Activated gamma-delta T cell treated with anti-CD3 and anti-CD28 coated beads, Interleukin-2, amount 50 U/mL, for 16 hours (primary cell): ENCODE measurements around the gene TNRC6C.
"Not testable (repeated sequence)": the region's sequence is repeated elsewhere in the genome, so short reads cannot be mapped to it uniquely, and the experiment has no call there.

ENCODE experiments used
- DNase-seq: peaks from one replicate; pipeline ENCODE4 v3.0.0-alpha.2; 2020; ENCODE audit warnings: low read depth

Gene TNRC6C

GRCh38 chr17:78044280-78044835 is 85.9 kb downstream of the TNRC6C start:
- DNase-seq, result no peak

- no peak for DNase-seq
Observed at GRCh38 chr17:78045316-78045715, 86.8 kb downstream of the TNRC6C start.

GRCh38 chr17:78046923-78047322 is 88.4 kb downstream of the TNRC6C start:
- DNase-seq, result no peak

- no peak for DNase-seq
Observed at GRCh38 chr17:78048346-78049292, 90.1 kb downstream of the TNRC6C start.

GRCh38 chr17:78049609-78050008 is 91.1 kb downstream of the TNRC6C start:
- DNase-seq, result no peak

- no peak for DNase-seq
Observed at GRCh38 chr17:78051186-78051972, 92.9 kb downstream of the TNRC6C start.

GRCh38 chr17:78053777-78054468 is 95.4 kb downstream of the TNRC6C start:
- DNase-seq, result no peak

GRCh38 chr17:78057113-78057740 is 98.7 kb downstream of the TNRC6C start:
- no peak for DNase-seq

GRCh38 chr17:78058001-78058400 is 99.5 kb downstream of the TNRC6C start:
- no peak for DNase-seq

- DNase-seq, result no peak
Observed at GRCh38 chr17:78058581-78058980, 100.1 kb downstream of the TNRC6C start.

- DNase-seq, result no peak
Observed at GRCh38 chr17:78062596-78062995, 104.1 kb downstream of the TNRC6C start.

GRCh38 chr17:78063489-78063888 is 105.0 kb downstream of the TNRC6C start:
- no peak for DNase-seq

GRCh38 chr17:78064708-78065107 is 106.2 kb downstream of the TNRC6C start:
- no peak for DNase-seq

GRCh38 chr17:78066976-78067375 is 108.5 kb downstream of the TNRC6C start:
- DNase-seq, result not testable (repeated sequence)

- no peak for DNase-seq
Observed at GRCh38 chr17:78069695-78070094, 111.2 kb downstream of the TNRC6C start.

GRCh38 chr17:78072961-78073360 is 114.5 kb downstream of the TNRC6C start:
- no peak for DNase-seq

GRCh38 chr17:78075011-78075410 is 116.5 kb downstream of the TNRC6C start:
- DNase-seq, result no peak

GRCh38 chr17:78075545-78075944 is 117.0 kb downstream of the TNRC6C start:
- no peak for DNase-seq

- DNase-seq, result no peak
Observed at GRCh38 chr17:78079253-78079652, 120.8 kb downstream of the TNRC6C start.

GRCh38 chr17:78081551-78081950 is 123.0 kb downstream of the TNRC6C start:
- no peak for DNase-seq

GRCh38 chr17:78082355-78082872 is 123.9 kb downstream of the TNRC6C start:
- DNase-seq, result not testable (repeated sequence)
